NCI-H460 (cell line): ENCODE results near the gene SOX13. TPM values are rescaled to one million over a fixed set of nuclear protein-coding genes. Genes with fewer than 3 reads are reported as not detected.

Experiments
- DNase-seq: peaks from one replicate; pipeline ENCODE4 v3.0.0-alpha.2; 2016; ENCODE audit warnings: low read depth; ENCODE audit errors: extremely low read depth
- total RNA-seq: library from RNA; depleted of rRNA; stranded (reverse); fragments of >200 nt; shearing (Covaris generic); gene quantifications from 2 replicates; pipeline ENCODE4 v1.2.3, GENCODE V29; 2014; rRNA removed

SOX13 gene
- total RNA-seq, 1 experiment from 2014 or later = 8.3 TPM

- no peak for DNase-seq
Observed at GRCh38 chr1:204176049-204176448, 103.1 kb downstream of the SOX13 start.

GRCh38 chr1:204177133-204177532 is 104.2 kb downstream of the SOX13 start:
- no peak for DNase-seq

Other genes starting within 250 kb of the SOX13 start
- 230 and 245 TPM in 2 replicates for gene SNRPE, start 211.5 kb upstream of the SOX13 start, total RNA-seq
- 0.17 TPM in 1 of 2 replicates, not detected in the other for gene ETNK2, start 78.9 kb downstream of the SOX13 start, total RNA-seq
- gene REN, start 93.2 kb downstream of the SOX13 start, total RNA-seq = not detected in 2 replicates
- gene KISS1, start 123.4 kb downstream of the SOX13 start, total RNA-seq = not detected in 2 replicates
- not detected in 2 replicates for gene GOLT1A, start 140.9 kb downstream of the SOX13 start, total RNA-seq